Muscle of leg (tissue), 11 donors: ENCODE results near the gene C2CD4A. TPM values are rescaled to one million over a fixed set of nuclear protein-coding genes. Genes with fewer than 3 reads are reported as not detected.

Source experiments
- DNase-seq: peaks from one replicate; pipeline ENCODE4 v3.0.0; 2013
- H3K27ac ChIP-seq: one replicate; pipeline ENCODE4 v1.5.1; 2013; ENCODE audit warnings: mild to moderate bottlenecking, low read length, control low read depth
- H3K27me3 ChIP-seq: one replicate; pipeline ENCODE4 v1.6.1; 2013; ENCODE audit warnings: low read length; ENCODE audit not compliant: control insufficient read depth, insufficient read depth
- H3K36me3 ChIP-seq: one replicate; pipeline ENCODE4 v1.6.1; 2013; ENCODE audit warnings: low read length; ENCODE audit not compliant: control insufficient read depth, insufficient read depth
- H3K4me1 ChIP-seq: one replicate; pipeline ENCODE4 v1.6.1; 2013; ENCODE audit warnings: low read length; ENCODE audit not compliant: control insufficient read depth, insufficient read depth
- H3K4me3 ChIP-seq: one replicate; pipeline ENCODE4 v1.5.1; 2013; ENCODE audit warnings: low read length, control low read depth
- H3K9me3 ChIP-seq: replicated peaks from 2 replicates; pipeline ENCODE4 v1.6.1; 2013; ENCODE audit warnings: low read depth, low read length; ENCODE audit not compliant: control insufficient read depth
- WGBS: methylation state at CpG from one replicate; pipeline ENCODE4 v1.1.5; 2013; ENCODE audit warnings: missing lambda C conversion rate; ENCODE audit not compliant: insufficient coverage; 5-methylcytosine and 5-hydroxymethylcytosine counted together
- polyA plus RNA-seq, 8 donors: library from polyadenylated mRNA; unstranded; fragments of 120-200 nt; gene quantifications; one replicate each; pipeline versions ENCODE4 v1.2.1 to v1.2.3, GENCODE V29; 2013; ENCODE audit warnings: inconsistent platforms in 1 of 8, low replicate concordance in 1 of 8; ENCODE audit not compliant: insufficient read length in 8 of 8, insufficient read depth in 1 of 8
- total RNA-seq: library from RNA; stranded (reverse); fragments of 120-200 nt; gene quantifications from one replicate; pipeline ENCODE4 v1.2.4, GENCODE V29; 2013

C2CD4A gene
- total and polyA plus RNA-seq, 9 donors, result under 0.01 to 0.19 (median 0.06) TPM; not detected in 3

DNA sequence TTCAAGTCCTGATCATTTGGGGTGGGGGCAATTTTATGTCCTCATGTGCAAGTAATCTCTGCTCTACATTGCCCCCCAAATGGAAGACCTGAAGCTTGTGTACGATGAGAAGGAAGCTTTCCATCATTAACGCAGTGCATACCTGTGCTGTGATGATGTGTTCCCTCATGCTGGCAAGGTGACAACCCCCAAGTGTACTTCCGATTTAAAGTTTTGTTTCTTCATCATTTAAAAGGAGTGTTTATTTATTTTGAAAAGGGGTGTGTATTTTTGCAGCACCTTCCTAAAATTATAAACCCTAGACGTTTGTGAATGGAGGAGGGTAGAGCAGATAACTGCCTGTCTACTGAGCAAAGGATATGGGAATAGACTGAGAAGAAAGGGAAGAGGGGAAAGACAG, 45.3 kb downstream of the C2CD4A start:
- WGBS, result no CpG with 5 or more reads among the region's 4 CpGs
- no peak for DNase-seq
- peaks cover 27% of the 10 kb centered on the region for H3K4me1 ChIP-seq
- no peaks in the 10 kb centered on the region for H3K9me3 ChIP-seq
- no peak overlapping the region for H3K4me3 ChIP-seq
- H3K27me3 ChIP-seq, result no peaks in the 10 kb centered on the region
- no peaks in the 10 kb centered on the region for H3K36me3 ChIP-seq
- no peak overlapping the region for H3K27ac ChIP-seq

DNA sequence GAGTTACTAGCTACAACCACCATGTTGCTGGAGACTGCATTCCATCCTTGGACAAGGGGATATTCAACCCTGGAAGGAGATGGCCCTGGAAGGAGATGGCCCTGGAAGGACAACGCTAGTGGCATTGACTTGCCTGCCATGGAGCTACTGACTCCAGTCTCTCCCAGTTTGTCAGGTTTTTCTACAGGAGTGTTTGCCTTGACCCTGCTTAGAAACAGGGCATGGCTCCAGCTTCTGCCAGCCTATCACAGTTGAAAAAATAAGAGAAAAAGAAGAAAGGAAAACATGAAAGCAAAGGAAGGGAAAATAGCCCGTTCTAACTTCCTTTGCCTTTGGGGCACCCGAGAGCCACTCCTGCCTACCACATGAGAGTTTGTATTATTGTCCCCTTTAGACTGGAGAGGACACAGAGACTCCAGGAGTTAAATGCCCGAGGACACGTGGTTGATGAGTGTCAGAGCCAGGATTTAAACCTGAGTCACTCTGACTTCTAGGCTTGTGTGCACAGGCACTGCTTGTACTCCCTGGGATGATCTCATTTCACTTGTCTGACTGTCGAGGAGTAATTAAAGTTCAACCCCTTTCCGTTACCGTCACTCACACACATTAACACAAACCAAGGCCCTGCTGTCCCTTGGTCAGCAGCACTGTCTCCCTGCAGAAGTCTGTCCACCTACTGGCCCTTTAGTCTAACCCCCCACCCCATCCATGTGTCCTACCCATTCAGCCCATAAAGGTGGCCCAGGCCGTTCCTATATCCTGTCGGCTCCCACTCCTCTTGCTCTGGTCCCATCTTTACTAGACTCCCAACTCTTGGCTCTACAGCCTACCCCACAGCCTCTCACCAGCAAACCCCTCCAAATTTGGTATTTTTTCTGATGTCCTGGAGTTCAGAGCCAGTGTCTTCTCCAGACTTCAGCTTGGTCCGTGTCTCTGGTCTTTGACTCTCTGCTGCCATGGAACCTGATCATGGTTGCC, 46.1 kb downstream of the C2CD4A start:
- H3K9me3 ChIP-seq, result no peaks in the 10 kb centered on the region
- 88% methylated on average over 9 of the region's 11 CpGs for WGBS
- H3K27me3 ChIP-seq, result no peaks in the 10 kb centered on the region
- no peak overlapping the region for H3K4me3 ChIP-seq
- peak; percentile 22 for DNase-seq
- H3K4me1 ChIP-seq, result peaks cover 24% of the 10 kb centered on the region
- H3K36me3 ChIP-seq, result no peaks in the 10 kb centered on the region
- H3K27ac ChIP-seq, result no peak overlapping the region

DNA sequence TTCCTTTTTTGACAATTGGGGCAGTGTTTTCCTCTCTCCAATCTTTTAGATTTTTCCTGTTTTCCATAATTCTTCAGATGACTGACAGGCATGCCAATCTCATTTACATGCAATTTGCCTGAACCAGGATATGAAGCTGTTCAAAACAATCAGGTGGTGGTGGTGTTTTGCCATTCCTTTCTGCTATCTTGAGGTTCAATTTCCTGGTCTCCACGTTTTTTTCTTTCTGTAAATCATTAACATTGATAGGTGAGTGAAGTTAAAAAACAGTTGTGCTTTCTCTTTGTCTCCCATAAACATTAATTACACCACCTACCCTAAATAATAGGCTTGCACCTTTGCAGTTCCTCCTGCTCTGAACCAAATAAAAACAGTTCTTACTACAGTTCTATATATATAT, 49.1 kb downstream of the C2CD4A start:
- H3K27ac ChIP-seq, result no peak overlapping the region
- no peaks in the 10 kb centered on the region for H3K27me3 ChIP-seq
- H3K9me3 ChIP-seq, result no peaks in the 10 kb centered on the region
- H3K36me3 ChIP-seq, result no peaks in the 10 kb centered on the region
- no peak for DNase-seq
- H3K4me1 ChIP-seq, result peaks cover 11% of the 10 kb centered on the region
- WGBS, result no CpG with 5 or more reads among the region's 1 CpG
- H3K4me3 ChIP-seq, result no peak overlapping the region

DNA sequence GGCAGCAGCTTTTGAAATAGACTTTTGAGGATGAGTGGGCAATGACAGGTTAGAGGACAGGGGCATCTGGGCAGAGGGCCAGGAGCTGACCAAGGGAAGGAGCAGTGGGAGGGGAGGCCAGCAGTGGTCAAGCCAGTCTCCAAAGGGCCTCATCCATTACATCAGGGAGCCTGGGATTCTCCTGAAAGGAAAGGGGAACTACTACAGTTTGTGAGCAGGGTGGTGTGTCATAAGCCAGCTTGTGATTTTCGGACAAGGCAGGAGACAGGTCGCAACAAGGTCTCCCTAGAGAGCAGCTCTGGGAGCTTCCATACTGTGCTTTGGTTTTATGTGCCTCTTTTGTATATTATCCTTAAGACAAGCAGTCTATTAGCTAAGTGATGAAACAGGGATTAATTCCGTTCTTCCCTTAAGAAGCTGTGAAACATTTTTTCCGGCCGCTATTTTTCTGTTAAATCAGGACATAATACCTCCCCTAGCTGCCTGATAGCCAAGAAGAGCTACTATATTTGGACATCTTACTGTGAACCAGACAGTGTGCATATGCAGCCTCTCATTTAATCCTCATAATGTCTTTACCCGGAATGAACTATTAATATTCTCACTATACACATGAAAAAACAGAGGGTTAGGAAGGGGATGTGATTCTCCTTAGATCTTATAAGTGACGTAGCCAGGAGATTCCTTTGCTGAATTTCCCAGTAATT, 51.9 kb downstream of the C2CD4A start:
- no peak for DNase-seq
- WGBS, result no CpG with 5 or more reads among the region's 7 CpGs
- Histone ChIP-seq H3K9me3 (no peaks in the 10 kb centered on the region), H3K36me3 (no peaks in the 10 kb centered on the region), H3K4me1 (no peaks in the 10 kb centered on the region), H3K27ac (peak overlapping the region; percentile 74), H3K4me3 (no peak overlapping the region), H3K27me3 (no peaks in the 10 kb centered on the region)

DNA sequence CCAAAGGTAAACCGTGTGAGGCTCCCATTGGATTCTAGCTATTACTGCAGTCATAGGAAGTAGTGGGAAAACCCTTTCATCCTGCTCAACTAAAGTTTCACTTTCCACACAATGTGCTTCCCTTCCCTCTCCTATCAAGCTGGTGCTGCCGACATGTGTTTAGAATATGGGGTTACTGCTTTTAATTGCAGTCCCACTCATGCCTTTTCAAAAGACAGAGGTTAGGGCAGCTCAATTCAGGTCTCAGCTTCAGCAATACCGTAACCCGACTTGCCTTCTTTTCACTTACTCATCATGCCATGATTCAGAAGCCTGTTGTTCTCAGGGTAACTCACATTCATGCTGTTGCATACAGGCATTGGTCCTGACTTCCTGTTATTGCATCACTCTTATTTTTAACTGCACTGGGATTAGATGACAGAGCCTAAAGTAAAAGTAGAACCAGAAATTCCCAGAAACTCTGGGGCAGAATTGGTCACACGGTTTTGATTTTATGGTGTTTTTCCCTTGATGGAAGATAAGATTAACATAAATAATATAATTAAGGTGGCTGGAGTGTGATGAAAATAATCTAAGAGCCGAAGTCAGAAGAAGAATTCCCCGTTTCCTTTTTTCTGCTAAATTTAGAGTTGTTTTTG, 52.6 kb downstream of the C2CD4A start:
- H3K4me1 ChIP-seq, result no peaks in the 10 kb centered on the region
- no peak overlapping the region for H3K4me3 ChIP-seq
- DNase-seq, result peak; percentile 67
- H3K9me3 ChIP-seq, result no peaks in the 10 kb centered on the region
- no peaks in the 10 kb centered on the region for H3K27me3 ChIP-seq
- H3K27ac ChIP-seq, result peak overlapping the region; percentile 74
- H3K36me3 ChIP-seq, result no peaks in the 10 kb centered on the region
- no CpG with 5 or more reads among the region's 7 CpGs for WGBS

DNA sequence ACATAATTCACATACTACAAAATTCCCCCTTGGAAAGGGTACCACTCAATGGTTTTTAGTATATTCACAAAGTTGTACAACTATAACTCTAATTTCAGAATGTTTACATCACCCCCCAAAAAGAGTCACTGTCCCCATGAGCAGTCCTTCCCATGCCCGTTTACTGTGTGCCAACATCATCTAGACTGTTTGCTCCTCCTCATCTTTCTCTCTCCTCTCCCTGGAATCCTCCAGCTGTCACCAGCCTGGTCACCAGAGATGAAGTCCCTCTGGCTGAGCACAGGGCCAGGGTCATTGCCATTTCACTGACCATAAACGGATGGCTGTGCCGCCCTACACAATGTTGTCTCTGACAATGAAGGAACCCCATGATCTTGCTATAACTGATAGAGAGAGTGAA, 53.1 kb downstream of the C2CD4A start:
- Histone ChIP-seq H3K4me1 (no peaks in the 10 kb centered on the region), H3K27me3 (no peaks in the 10 kb centered on the region), H3K27ac (peak overlapping the region; percentile 74), H3K9me3 (no peaks in the 10 kb centered on the region), H3K36me3 (no peaks in the 10 kb centered on the region), H3K4me3 (no peak overlapping the region)
- peak; percentile 27 for DNase-seq
- 91% methylated on average over 3 of the region's 3 CpGs for WGBS

Other genes starting within 250 kb of the C2CD4A start
- 38.3 TPM for gene VPS13C, start 6.5 kb upstream of the C2CD4A start, total RNA-seq
- gene VPS13C, start 6.5 kb upstream of the C2CD4A start, polyA plus RNA-seq, result 10 to 100 TPM; 20.8 to 39.1 (median 26.1) TPM
- 4.8 TPM for gene C2CD4B, start 98.3 kb downstream of the C2CD4A start, total RNA-seq
- 1 to 10 TPM; 1.1 to 6.8 (median 2.8) TPM for gene C2CD4B, start 98.3 kb downstream of the C2CD4A start, polyA plus RNA-seq